NCI-H1417 treated with DMSO at 0.1 percent for 48 hours (cell line): ENCODE results near the gene MATN1.

Source experiments
- DNase-seq: peaks from one replicate; lab custom pipeline; 2025; lab: John Stamatoyannopoulos, UW

The MATN1 gene

GRCh38 chr1:30731806-30732276, 8.5 kb upstream of the MATN1 start:
- DNase-seq = no peak

DNA sequence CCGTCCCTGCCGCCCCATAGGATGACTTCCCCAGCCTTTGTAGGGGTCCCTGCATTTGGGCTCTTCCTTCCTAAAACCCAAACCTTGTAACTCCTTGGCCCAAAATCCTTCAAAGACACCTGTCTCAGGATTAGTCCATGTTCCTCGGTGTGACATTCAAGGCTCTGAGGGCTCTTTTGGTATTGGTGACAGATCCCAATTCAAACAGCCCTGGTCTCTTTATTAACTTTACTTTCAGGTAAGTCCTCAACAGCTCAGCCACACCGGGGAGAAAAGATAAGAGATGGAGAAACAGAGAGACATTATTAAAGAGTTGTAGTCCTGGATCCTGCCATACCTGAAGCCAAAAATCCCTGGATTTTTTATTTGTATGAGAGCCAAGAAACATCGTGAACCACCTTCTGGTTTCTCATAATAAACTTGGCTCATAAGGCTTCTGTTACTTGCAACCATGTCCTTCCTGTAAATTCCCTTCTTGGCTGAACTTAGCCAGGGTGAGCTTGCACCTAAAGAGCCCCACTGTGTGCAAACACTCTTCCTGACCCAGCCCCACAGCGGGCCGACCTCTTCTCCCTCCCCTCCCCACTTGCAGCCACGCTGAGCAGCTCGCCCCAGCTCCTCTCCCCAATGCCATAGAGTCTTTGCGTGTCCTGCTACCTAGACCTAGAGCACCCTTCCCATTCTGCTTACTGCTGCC, 7.9 kb upstream of the MATN1 start:
- no peak for DNase-seq

- no peak for DNase-seq
These were observed 7.1 kb upstream of the MATN1 start for GRCh38 chr1:30730346-30731108.

- DNase-seq = no peak
These were observed 6.5 kb upstream of the MATN1 start for GRCh38 chr1:30729901-30730300.

GRCh38 chr1:30728832-30729638, 5.7 kb upstream of the MATN1 start:
- DNase-seq = no peak

DNA sequence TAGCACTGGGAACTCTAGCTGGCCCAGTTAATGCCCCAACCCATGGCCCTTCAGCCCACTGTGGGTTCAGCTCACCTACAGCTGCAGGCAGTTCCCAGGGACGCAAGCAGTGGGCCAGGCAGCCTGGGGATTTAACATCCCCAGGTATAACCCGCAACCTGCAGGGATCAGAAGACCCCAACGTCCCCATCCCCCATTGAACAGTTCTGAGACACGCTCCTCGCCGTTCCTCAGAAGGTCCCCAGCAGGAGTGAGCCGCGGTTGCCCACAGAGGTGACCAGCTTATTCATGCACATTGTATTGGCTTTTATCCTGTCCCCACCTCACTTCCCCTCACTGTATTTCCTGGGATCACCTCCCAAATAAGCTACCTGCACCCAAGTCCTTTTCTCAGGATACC, 5.0 kb upstream of the MATN1 start:
- no peak for DNase-seq

GRCh38 chr1:30727824-30728223, 4.4 kb upstream of the MATN1 start:
- DNase-seq = no peak

GRCh38 chr1:30726773-30727684, 3.6 kb upstream of the MATN1 start:
- no peak for DNase-seq

DNA sequence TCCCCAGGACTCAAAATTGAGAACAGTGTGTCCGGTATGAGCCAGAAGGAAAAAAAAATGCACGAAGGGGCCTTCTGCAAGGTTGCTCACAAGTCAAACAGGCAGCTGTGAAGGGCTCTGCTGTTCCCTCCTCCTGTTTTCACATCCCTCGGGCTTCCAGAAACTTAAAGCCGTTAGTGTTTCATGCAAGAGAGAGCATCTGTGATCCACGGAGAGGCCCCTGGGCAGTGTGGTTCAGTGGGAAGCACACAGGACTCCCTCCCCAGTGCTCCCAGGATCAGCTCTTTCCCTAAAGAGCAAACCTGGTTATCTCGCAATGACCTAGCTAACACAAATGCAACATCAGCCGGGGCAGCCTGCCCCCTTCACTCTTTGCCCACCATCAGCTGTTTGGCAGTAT, 2.9 kb upstream of the MATN1 start:
- DNase-seq = no peak

GRCh38 chr1:30725450-30726095, 2.2 kb upstream of the MATN1 start:
- no peak for DNase-seq

DNA sequence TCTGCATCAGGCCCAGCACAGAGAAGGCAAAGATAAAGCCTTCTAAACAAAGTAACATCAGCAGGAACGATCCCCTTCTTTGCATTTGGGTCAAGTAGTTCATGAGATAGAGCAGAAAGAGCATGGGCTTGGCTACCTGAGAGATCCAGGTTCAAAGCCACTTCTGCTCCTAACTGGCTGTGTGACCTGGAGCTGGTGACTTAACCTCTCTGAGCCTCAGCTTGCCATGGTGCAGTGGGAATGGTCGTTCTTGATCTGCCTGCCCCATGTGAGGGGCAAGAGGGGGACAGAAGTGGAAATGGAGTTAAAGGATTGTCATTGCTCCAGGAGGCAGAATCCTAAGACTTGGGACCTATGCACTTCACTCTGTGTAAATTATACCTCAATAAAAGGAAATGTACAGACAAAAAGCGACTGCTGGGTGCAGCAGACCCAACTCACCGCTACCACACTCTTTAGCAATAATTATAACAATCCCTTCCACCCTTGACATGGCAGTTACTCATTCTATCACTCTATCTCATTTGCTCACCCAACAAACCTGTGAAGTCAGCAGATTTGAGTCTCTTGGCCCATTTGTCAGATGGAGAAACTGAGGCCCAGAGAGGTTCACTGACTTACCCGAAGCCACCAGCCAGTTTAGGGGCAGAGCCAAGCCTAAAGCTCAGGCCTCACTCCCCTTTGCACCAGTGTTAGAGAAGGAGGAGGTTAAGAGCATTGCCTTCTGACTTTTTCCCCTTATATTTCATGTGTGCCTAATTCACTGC, 1.5 kb upstream of the MATN1 start:
- DNase-seq = no peak

DNA sequence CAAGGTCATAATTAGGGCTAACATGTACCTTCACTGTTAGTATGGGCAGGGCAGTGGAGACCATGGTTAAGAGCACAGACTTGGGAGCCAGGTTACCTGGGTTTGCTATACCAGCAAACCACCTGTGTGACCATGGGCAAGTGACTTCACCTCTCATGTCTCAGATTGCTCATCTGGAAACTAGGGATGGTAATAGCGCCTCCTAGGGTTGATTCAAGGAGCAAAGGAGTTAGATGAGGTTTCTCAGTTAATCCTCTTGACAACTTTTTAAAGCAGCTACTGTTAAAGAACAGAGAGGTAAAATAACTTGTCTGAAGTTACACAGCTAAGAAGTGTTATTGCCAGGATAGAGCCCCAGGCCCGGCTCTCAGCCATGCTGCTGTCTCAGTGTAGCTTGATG, 790 bp upstream of the MATN1 start:
- DNase-seq = no peak

- DNase-seq = no peak
These were observed 1.4 kb downstream of the MATN1 start for GRCh38 chr1:30721812-30722537.

DNA sequence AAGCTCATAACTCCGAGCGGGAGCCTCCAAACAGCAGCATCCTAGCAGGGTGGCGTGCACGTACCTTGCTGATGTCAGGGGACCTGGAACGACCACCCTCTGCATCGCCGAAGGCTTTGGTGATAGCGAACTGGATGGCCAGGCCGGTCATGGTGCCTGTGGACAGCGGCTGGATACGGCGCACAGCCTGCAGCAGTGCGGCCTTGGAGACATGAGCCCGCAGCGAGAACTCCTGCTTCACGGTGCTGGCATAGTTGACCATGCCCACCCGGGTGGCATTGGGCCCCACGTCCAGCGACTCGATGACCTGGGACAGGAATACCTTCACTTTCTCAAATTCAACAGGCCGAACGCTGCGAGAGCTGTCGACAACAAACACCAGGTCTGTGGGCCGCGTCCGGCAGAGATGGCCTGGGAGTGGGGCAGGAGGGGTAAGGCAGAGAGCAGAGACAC, 2.0 kb downstream of the MATN1 start:
- DNase-seq = no peak

DNA sequence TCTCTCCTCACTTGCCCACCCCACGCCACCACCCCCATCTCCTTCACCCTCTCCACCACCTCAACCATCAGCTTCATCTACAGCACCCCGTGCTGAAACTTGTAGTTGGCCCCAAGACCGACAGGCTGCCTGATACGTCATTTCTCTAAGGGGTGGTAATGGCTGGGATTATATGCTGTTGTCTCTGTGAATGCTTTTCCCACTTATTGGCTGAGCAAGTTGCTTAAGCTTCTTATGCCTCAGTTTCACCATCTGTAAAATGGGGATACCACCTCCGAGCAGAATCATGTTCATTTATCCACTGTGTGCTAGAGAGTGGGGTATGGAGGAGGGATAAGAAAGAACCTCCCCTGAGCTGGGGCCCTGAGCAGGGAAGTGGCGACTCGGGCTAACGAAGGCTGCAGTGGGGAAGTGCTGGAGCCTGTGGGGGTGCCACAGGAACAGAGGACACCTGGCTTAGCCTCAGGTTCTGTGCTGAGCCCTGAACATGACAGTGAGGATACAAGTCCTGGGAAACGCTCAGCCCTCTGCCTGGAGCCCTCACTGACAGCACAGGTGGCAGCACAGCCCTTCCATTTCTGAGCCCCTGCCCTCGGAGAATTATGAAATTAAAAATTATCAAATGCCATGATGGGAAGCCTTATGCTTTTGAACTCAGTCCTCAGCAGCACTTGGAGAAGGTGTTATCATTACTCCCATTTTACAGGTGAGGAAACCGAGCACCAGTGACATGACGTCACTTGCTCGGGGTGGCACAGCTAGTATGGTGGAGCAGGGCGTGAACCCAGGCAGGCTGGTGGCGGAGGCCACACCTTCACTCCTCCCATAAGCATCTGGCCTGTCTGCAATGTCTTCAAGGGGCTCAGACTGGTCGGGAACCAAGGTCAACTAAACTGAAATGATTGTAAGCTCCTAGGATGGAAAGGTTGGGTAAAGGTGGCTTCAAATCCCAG, 2.8 kb downstream of the MATN1 start:
- DNase-seq = no peak

DNA sequence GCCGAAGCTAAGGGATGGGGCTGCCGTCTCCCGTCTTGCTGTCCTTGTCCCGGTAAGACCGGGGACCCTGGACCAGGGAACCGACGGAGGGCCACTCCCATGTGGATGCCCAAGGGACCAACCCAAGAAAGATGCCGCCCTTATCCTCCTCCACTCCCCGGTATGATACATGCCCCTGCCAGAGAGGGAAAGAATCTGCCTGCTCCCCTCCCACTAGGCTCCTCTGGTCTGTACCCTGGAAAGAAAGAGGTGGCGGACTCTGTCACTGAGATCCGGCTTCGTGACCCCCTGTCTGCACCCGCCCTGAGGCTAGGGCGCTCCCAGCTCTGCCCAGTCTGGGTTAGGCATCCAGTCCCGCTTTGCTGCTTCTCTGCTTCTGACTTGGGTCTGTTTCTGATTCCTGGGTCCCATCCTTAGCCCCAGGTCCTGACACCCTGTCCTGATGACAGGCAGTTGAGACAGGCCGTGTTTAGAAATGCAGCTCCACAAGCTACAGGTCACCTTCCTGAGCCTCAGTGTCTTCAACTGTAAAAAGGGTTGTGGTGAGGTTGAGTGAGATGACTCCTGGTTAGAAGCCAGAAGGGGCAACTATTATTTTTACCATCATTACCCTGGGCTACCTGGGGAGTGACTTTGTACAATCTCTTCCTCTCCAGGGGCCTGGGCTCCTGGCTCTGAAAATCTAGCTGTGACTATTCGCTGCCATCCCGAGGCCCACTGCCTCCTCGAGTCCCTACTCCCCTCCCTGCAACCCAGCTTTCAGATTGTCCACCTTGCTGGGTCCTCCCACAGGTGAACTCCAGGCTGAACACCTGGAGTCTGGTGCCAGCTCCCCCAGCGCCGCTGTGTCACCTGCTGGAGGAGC, 3.7 kb downstream of the MATN1 start:
- DNase-seq = no peak

GRCh38 chr1:30718636-30719405, 4.6 kb downstream of the MATN1 start:
- DNase-seq = no peak
